Panc1 (cell line): Measurements from ENCODE around the gene CCDC60. TPM values are rescaled to one million over a fixed set of nuclear protein-coding genes. Genes with fewer than 3 reads are reported as not detected.

ENCODE experiments used
- ATAC-seq: fragments of 200-7000 bp; cut with Tn5 transposase; 2 replicates; pipeline ENCODE4 v1.9.1; 2020; ENCODE audit warnings: mild to moderate bottlenecking, moderate library complexity
- BruUV-seq: library from RNA; stranded (reverse); fragments of 400-500 nt; replicated peaks from 2 replicates; lab custom pipeline; 2021; lab: Mats Ljungman, UMichigan
- CTCF ChIA-PET: fragments of 300-600 bp; sonication (Branson Sonifier 250); formaldehyde crosslinking; loops from one replicate; lab custom pipeline; 2022; ENCODE audit warnings: antibody characterized with exemption; lab: Charles Lee
- POLR2A ChIA-PET: fragments of 300-600 bp; sonication (Branson Sonifier 250); formaldehyde crosslinking; loops from one replicate; lab custom pipeline; 2022; ENCODE audit warnings: antibody characterized with exemption; lab: Charles Lee
- DNase-seq: peaks from one replicate; pipeline ENCODE4 v3.0.0-alpha.2; 2010; ENCODE audit warnings: low read depth, low spot score
- H3K27ac ChIP-seq: 2 replicates; pipeline ENCODE4 v1.5.1; 2011; ENCODE audit warnings: mild to moderate bottlenecking, low read length, inconsistent platforms
- H3K27me3 ChIP-seq: fragments of 200-500 bp; sonication (Bioruptor generic); 2 replicates; pipeline ENCODE4 v1.6.0; 2014; ENCODE audit warnings: low read length, inconsistent platforms; ENCODE audit not compliant: control insufficient read depth, insufficient read depth
- H3K36me3 ChIP-seq: fragments of 200-500 bp; sonication (Bioruptor generic); 2 replicates; pipeline ENCODE4 v1.5.1; 2014; ENCODE audit warnings: inconsistent platforms, mild to moderate bottlenecking, low read length, moderate library complexity; ENCODE audit not compliant: control insufficient read depth, insufficient read depth
- H3K4me1 ChIP-seq: 2 replicates; pipeline ENCODE4 v1.5.1; 2011; ENCODE audit warnings: inconsistent platforms, mild to moderate bottlenecking, low read length, moderate library complexity; ENCODE audit not compliant: control insufficient read depth, insufficient read depth
- H3K4me3 ChIP-seq, 2 experiments: 2 replicates each; pipeline ENCODE4 v1.5.1; 2011 to 2012; ENCODE audit warnings: low read depth in 2 of 2, low read length in 2 of 2, mild to moderate bottlenecking in 2 of 2, inconsistent platforms in 1 of 2, moderate library complexity in 1 of 2
- H3K9me3 ChIP-seq: fragments of 200-500 bp; sonication (Bioruptor generic); 2 replicates; pipeline ENCODE4 v1.5.1; 2014; ENCODE audit warnings: low read depth, mild to moderate bottlenecking, inconsistent platforms, low read length, moderate library complexity; ENCODE audit not compliant: control insufficient read depth, insufficient read depth
- POLR2AphosphoS5 ChIP-seq: IDR thresholded peaks from 2 replicates; pipeline ENCODE4 v1.6.1; 2012; ENCODE audit warnings: mild to moderate bottlenecking, low read depth, low read length, moderate library complexity
- SIN3A ChIP-seq: IDR thresholded peaks from 2 replicates; pipeline ENCODE4 v1.6.1; 2012; ENCODE audit warnings: low read depth, mild to moderate bottlenecking, low read length, moderate library complexity, borderline replicate concordance; ENCODE audit not compliant: insufficient read depth
- TCF7L2 ChIP-seq: IDR thresholded peaks from 2 replicates; pipeline ENCODE4 v1.6.1; 2011; ENCODE audit warnings: mild to moderate bottlenecking, low read depth, low read length, inconsistent platforms
- in situ Hi-C: cut with HindIII; loops from 2 replicates; pipeline ENCODE4 v1.10.0; 2016; ENCODE audit warnings: low sequenced_read_pairs, low pct_unique_long_range_greater_than_20kb
- intact Hi-C: fragments of 100-400 bp; cut with micrococcal nuclease; formaldehyde crosslinking; loops from one replicate; pipeline ENCODE4 v1.10.0; 2022; ENCODE audit not compliant: unreplicated experiment
- total RNA-seq: library from RNA; stranded (reverse); gene quantifications from one replicate; pipeline ENCODE4 v1.2.1, GENCODE V29; 2021; ENCODE audit not compliant: unreplicated experiment
- TF ChIP-seq, protein P1 (sequence below), 2 experiments: IDR thresholded peaks; 2 replicates each; pipeline ENCODE4 v1.6.1; 2011 to 2012; ENCODE audit warnings: low read depth in 2 of 2, control low read depth in 1 of 2, low read length in 1 of 2, mild to moderate bottlenecking in 1 of 2, moderate library complexity in 1 of 2; ENCODE audit not compliant: insufficient read depth in 1 of 2
- TF ChIP-seq, protein P2 (sequence below): fragments of 450-650 bp; IDR thresholded peaks from 2 replicates; pipeline ENCODE4 v1.5.1; 2017; ENCODE audit warnings: mild to moderate bottlenecking

Gene CCDC60
- total RNA-seq, 1 experiment from 2014 or later, result not detected

DNA sequence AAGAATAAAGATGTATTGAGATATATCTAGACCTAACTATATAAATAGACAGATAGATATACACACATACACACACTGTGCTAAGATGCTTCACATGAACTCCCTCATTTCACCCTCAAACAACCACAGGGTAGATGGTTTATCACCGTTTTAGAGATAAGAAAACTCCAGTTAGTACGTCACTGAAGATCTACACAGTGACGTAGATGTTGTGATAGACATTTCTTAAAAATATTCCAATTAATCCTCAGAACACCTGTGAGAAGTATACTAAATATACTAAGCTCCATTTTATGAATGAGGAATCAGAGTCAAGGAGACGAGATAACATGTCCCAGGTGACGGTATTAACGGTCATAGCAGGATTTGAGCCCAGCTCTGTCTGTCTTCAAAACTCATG, 31.5 kb downstream of the CCDC60 start:
- Histone ChIP-seq H3K4me1 (no peaks in the 10 kb centered on the region), H3K9me3 (no peaks in the 10 kb centered on the region), H3K4me3 (no peak overlapping the region), H3K27me3 (peaks cover 9% of the 10 kb centered on the region), H3K27ac (no peak overlapping the region), H3K36me3 (no peaks in the 10 kb centered on the region)
- ATAC-seq (no peak), DNase-seq (no peak)
- no TSS peak for BruUV-seq
- TF ChIP-seq, protein P1, sequence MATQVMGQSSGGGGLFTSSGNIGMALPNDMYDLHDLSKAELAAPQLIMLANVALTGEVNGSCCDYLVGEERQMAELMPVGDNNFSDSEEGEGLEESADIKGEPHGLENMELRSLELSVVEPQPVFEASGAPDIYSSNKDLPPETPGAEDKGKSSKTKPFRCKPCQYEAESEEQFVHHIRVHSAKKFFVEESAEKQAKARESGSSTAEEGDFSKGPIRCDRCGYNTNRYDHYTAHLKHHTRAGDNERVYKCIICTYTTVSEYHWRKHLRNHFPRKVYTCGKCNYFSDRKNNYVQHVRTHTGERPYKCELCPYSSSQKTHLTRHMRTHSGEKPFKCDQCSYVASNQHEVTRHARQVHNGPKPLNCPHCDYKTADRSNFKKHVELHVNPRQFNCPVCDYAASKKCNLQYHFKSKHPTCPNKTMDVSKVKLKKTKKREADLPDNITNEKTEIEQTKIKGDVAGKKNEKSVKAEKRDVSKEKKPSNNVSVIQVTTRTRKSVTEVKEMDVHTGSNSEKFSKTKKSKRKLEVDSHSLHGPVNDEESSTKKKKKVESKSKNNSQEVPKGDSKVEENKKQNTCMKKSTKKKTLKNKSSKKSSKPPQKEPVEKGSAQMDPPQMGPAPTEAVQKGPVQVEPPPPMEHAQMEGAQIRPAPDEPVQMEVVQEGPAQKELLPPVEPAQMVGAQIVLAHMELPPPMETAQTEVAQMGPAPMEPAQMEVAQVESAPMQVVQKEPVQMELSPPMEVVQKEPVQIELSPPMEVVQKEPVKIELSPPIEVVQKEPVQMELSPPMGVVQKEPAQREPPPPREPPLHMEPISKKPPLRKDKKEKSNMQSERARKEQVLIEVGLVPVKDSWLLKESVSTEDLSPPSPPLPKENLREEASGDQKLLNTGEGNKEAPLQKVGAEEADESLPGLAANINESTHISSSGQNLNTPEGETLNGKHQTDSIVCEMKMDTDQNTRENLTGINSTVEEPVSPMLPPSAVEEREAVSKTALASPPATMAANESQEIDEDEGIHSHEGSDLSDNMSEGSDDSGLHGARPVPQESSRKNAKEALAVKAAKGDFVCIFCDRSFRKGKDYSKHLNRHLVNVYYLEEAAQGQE (IDR thresholded peaks at IDR 0.05; ENCODE audit: insufficient read depth in 1 of 2, low read depth in 2 of 2, low read length in 1 of 2), result no peak
- no peak for TF ChIP-seq TCF7L2
- no peak for TF ChIP-seq POLR2AphosphoS5
- TF ChIP-seq SIN3A, result no peak
- TF ChIP-seq, protein P2, sequence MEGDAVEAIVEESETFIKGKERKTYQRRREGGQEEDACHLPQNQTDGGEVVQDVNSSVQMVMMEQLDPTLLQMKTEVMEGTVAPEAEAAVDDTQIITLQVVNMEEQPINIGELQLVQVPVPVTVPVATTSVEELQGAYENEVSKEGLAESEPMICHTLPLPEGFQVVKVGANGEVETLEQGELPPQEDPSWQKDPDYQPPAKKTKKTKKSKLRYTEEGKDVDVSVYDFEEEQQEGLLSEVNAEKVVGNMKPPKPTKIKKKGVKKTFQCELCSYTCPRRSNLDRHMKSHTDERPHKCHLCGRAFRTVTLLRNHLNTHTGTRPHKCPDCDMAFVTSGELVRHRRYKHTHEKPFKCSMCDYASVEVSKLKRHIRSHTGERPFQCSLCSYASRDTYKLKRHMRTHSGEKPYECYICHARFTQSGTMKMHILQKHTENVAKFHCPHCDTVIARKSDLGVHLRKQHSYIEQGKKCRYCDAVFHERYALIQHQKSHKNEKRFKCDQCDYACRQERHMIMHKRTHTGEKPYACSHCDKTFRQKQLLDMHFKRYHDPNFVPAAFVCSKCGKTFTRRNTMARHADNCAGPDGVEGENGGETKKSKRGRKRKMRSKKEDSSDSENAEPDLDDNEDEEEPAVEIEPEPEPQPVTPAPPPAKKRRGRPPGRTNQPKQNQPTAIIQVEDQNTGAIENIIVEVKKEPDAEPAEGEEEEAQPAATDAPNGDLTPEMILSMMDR, result no peak
- in situ Hi-C loops, result no loop called here
- ChIA-PET POLR2A (no interaction called here), CTCF (no interaction called here)
- intact Hi-C loops, result no loop called here

DNA sequence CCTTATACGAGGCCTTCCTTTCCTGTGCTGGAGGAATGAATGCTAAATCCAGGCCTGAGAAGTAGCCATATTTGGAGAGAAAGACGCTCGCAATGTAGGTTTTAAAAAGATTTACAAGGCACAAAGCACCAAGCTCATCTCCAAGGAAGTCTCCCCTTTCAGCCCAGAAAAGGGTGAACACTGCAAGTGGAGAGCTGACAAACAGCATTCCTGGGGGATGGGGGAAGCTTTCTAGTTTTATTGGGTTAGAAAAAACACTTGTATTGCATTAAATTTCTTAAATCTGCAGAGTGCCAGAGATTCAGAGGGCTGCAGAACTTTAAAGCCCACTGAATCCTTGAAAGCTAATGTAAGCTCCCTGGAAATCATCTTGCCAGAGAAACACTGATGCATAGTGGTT, 34.6 kb downstream of the CCDC60 start:
- intact Hi-C loops, result no loop called here
- DNase-seq, result no peak
- no peak overlapping the region for H3K27ac ChIP-seq
- no peak for ATAC-seq
- peaks cover 11% of the 10 kb centered on the region for H3K27me3 ChIP-seq
- no peak overlapping the region for H3K4me3 ChIP-seq
- TF ChIP-seq, protein P2, result no peak
- no peak for TF ChIP-seq SIN3A
- TF ChIP-seq, protein P1 (IDR thresholded peaks at IDR 0.05; ENCODE audit: insufficient read depth in 1 of 2, low read depth in 2 of 2, low read length in 1 of 2), result no peak
- TF ChIP-seq POLR2AphosphoS5, result no peak
- TF ChIP-seq TCF7L2, result no peak
- in situ Hi-C loops, result no loop called here
- no peaks in the 10 kb centered on the region for H3K9me3 ChIP-seq
- H3K4me1 ChIP-seq, result no peaks in the 10 kb centered on the region
- no TSS peak for BruUV-seq
- no peaks in the 10 kb centered on the region for H3K36me3 ChIP-seq
- ChIA-PET CTCF (no interaction called here), POLR2A (no interaction called here)
